Adrenal gland (tissue), 12 donors: ENCODE data around the gene PTPRS. TPM values are rescaled to one million over a fixed set of nuclear protein-coding genes. Genes with fewer than 3 reads are reported as not detected.
A peak's percentile ranks its signal among the peaks of the same experiment; 100 is the strongest.

Source experiments
- DNase-seq, 7 donors: peaks; one replicate each; pipeline ENCODE4 v3.0.0-alpha.2; 2019 to 2020
- H3K27ac ChIP-seq, 5 donors: fragments of 200-600 bp; sonication (generic) in 4 of 5; 1 replicate in 3 of 5; 2 replicates in 2 of 5; pipeline versions ENCODE4 v1.5.1 to v1.8.0; 2016 to 2020; ENCODE audit warnings: mild to moderate bottlenecking in 1 of 5
- H3K27me3 ChIP-seq: fragments of 200-600 bp; 2 replicates; pipeline ENCODE4 v1.8.0; 2021
- H3K36me3 ChIP-seq, 2 donors: fragments of 200-600 bp; replicated peaks in 1 of 2; 1 replicate in 1 of 2; 2 replicates in 1 of 2; pipeline versions ENCODE4 v1.5.1 to v1.8.0; 2018 to 2022
- H3K4me1 ChIP-seq, 2 donors: fragments of 200-600 bp; replicated peaks in 1 of 2; 1 replicate in 1 of 2; 2 replicates in 1 of 2; pipeline versions ENCODE4 v1.5.1 to v1.8.0; 2018 to 2021
- H3K4me3 ChIP-seq, 4 donors: fragments of 200-600 bp; sonication (generic) in 3 of 4; one replicate each; pipeline ENCODE4 v1.5.1; 2016 to 2018
- H3K9me3 ChIP-seq, 3 donors: fragments of 200-600 bp; sonication (generic) in 1 of 3; replicated peaks in 1 of 3; 1 replicate in 2 of 3; 2 replicates in 1 of 3; pipeline versions ENCODE4 v1.5.1 to v1.8.0; 2016 to 2021
- POLR2A ChIP-seq, 2 donors: fragments of 450-650 bp; IDR thresholded peaks; one replicate each; pipeline ENCODE4 v1.6.1; 2017; ENCODE audit warnings: antibody characterized with exemption in 2 of 2, mild to moderate bottlenecking in 2 of 2, moderate library complexity in 1 of 2
- WGBS, 4 donors: extraction: QIAGEN DNeasy Blood & Tissue Kit in 2 of 4; methylation state at CpG; one replicate each; pipeline versions ENCODE4 v1.1.5 to v1.1.7; 2013 to 2017; 5-methylcytosine and 5-hydroxymethylcytosine counted together
- intact Hi-C, 2 donors: fragments of 100-400 bp; cut with DNase I; formaldehyde crosslinking; loops; one replicate each; pipeline versions ENCODE4 v1.14.1 to v1.15.0; 2022 to 2023
- polyA plus RNA-seq, 3 donors: library from polyadenylated mRNA; stranded (reverse); fragments of 200-250 nt in 2 of 3; fragments of 350-450 nt in 1 of 3; fragmentation: Illumina TruSeq in 1 of 3; extraction: RNeasy Lipid Tissue Mini Kit (QIAGEN cat#74804) in 1 of 3; gene quantifications; one replicate each; pipeline ENCODE4 v1.2.3, GENCODE V29; 2013 to 2014
- total RNA-seq, 9 donors: library from RNA; depleted of rRNA in 4 of 9; stranded (reverse); fragments of >200 nt in 4 of 9; fragments of 120-200 nt in 1 of 9; fragmentation: NEBNext Ultra II Directional in 1 of 9; extraction: Animal tissue kit (Norgen Biotek cat#: 25700) in 1 of 9; gene quantifications; one replicate each; pipeline versions ENCODE4 v1.1.0 to v1.2.4, GENCODE V29; 2013 to 2023
- TF ChIP-seq, protein P1 (sequence below), 6 experiments: fragments of 450-650 bp in 4 of 6; fragments of 200-600 bp in 2 of 6; sonication (generic) in 1 of 6; IDR thresholded peaks; 1 replicate in 5 of 6; 2 replicates in 1 of 6; pipeline versions ENCODE4 v1.5.1 to v1.8.0; 2016 to 2021; ENCODE audit warnings: antibody characterized with exemption in 6 of 6, mild to moderate bottlenecking in 2 of 6, moderate library complexity in 1 of 6
- donor health status: healthy with polysubstance abuse.
- donor health status: Bipolar disorder and iron deficiency.
- donor health status: DM: yes; HTN: yes; CAD: no.
- donor health status: DM: no; HTN: no; CAD: no.
- donor health status: DM: no; HTN: no; CAD: no.
- donor health status: DM: yes; HTN: yes; CAD: no.

The PTPRS gene
- total and polyA plus RNA-seq, 12 donors: 8.8 to 376 (median 164) TPM

- Histone ChIP-seq H3K9me3 (no peaks in the 10 kb centered on the region), H3K4me1 (peaks cover 9 to 29% of the 10 kb centered on the region in 2 donors), H3K27me3 (no peaks in the 10 kb centered on the region), H3K36me3 (no peaks in the 10 kb centered on the region), H3K4me3 (peak overlapping the region in 2 of 4 donors; percentile 76 to 95), H3K27ac (peak overlapping the region in 4 of 5 donors; percentile 49 to 85 (median 79))
- peak; percentile 65 to 76 (median 71) for DNase-seq
- intact Hi-C loops: no loop called here
- 0 to 1% methylated on average over 51 to 70 of the region's 70 CpGs; no CpG with 5 or more reads in 2 of the 4 donors for WGBS, 4 donors
- peak; percentile 58 to 69 for TF ChIP-seq POLR2A (IDR thresholded peaks at IDR 0.05)
- TF ChIP-seq, protein P1, sequence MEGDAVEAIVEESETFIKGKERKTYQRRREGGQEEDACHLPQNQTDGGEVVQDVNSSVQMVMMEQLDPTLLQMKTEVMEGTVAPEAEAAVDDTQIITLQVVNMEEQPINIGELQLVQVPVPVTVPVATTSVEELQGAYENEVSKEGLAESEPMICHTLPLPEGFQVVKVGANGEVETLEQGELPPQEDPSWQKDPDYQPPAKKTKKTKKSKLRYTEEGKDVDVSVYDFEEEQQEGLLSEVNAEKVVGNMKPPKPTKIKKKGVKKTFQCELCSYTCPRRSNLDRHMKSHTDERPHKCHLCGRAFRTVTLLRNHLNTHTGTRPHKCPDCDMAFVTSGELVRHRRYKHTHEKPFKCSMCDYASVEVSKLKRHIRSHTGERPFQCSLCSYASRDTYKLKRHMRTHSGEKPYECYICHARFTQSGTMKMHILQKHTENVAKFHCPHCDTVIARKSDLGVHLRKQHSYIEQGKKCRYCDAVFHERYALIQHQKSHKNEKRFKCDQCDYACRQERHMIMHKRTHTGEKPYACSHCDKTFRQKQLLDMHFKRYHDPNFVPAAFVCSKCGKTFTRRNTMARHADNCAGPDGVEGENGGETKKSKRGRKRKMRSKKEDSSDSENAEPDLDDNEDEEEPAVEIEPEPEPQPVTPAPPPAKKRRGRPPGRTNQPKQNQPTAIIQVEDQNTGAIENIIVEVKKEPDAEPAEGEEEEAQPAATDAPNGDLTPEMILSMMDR (IDR thresholded peaks at IDR 0.05): no peak
These were observed 47.6 kb downstream of the PTPRS start for GRCh38 chr19:5292822-5293611.

DNA sequence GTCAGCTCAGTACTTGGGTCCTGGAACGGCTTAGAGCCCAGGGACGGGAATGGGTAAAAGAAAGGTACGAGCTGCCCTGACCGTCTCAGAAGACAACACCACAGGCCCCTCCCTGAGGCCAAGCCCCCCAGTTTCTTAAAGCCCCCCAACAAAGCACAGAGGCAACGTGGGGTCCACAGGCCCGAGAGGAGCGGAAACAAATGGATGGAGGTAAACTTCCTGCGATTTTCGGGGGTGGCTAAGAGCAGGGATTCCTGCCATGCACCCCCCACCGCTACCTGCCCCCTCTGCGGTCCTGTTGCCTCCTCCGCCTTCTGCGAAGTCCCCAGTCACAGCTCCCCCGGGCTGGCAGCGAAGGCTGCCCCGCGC, 48.2 kb downstream of the PTPRS start:
- peak overlapping the region in 2 of 4 donors; percentile 76 to 95 for H3K4me3 ChIP-seq
- no peaks in the 10 kb centered on the region for H3K9me3 ChIP-seq
- intact Hi-C loops: no loop called here
- H3K27me3 ChIP-seq: no peaks in the 10 kb centered on the region
- H3K4me1 ChIP-seq: peaks cover 9 to 30% of the 10 kb centered on the region in 2 donors
- H3K36me3 ChIP-seq: no peaks in the 10 kb centered on the region
- no peak for TF ChIP-seq POLR2A (IDR thresholded peaks at IDR 0.05)
- TF ChIP-seq, protein P1 (IDR thresholded peaks at IDR 0.05): no peak
- H3K27ac ChIP-seq: peak overlapping the region in 3 of 5 donors; percentile 74 to 85 (median 84)
- WGBS, 4 donors: 3 to 4% (median 3%) methylated on average over 5 to 17 of the region's 17 CpGs
- peak in 2 of 7 donors; percentile 58 to 63 for DNase-seq

- H3K27ac ChIP-seq: peak overlapping the region in 2 of 5 donors; percentile 84 to 85
- WGBS, 4 donors: 76 to 81% (median 78%) methylated on average over 4 to 8 of the region's 8 CpGs
- H3K4me1 ChIP-seq: peaks cover 9 to 33% of the 10 kb centered on the region in 2 donors
- no peaks in the 10 kb centered on the region for H3K9me3 ChIP-seq
- H3K27me3 ChIP-seq: no peaks in the 10 kb centered on the region
- intact Hi-C loops: no loop called here
- TF ChIP-seq, protein P1 (IDR thresholded peaks at IDR 0.05): no peak
- TF ChIP-seq POLR2A (IDR thresholded peaks at IDR 0.05): no peak
- H3K4me3 ChIP-seq: peak overlapping the region in 2 of 4 donors; percentile 76 to 95
- no peak for DNase-seq
- H3K36me3 ChIP-seq: no peaks in the 10 kb centered on the region
These were observed 48.9 kb downstream of the PTPRS start for GRCh38 chr19:5291588-5292193.

Other genes starting within 250 kb of the PTPRS start
- not detected for gene ZNRF4, start 114.6 kb upstream of the PTPRS start, total RNA-seq
- not detected for gene ZNRF4, start 114.6 kb upstream of the PTPRS start, polyA plus RNA-seq
- gene TINCR, start 227.1 kb upstream of the PTPRS start, total RNA-seq: 1 to 10 TPM in 2 of 9 donors, under 1 TPM in 4, not detected in 3; 0.22 to 3.0 (median 0.28) TPM
- gene TINCR, start 227.1 kb upstream of the PTPRS start, polyA plus RNA-seq: 1 to 10 TPM in 1 of 3 donors, under 1 TPM in 2; 0.77 to 1.6 (median 0.99) TPM